GM10248 (cell line): Measurements from ENCODE around the gene RFPL2.

ENCODE experiments used
- CTCF ChIA-PET: fragments of 300-600 bp; sonication (Branson Sonifier 250); formaldehyde crosslinking; extraction: SDS; loops from one replicate; lab custom pipeline; 2021; ENCODE audit warnings: antibody characterized with exemption; lab: Yijun Ruan, JAX
- POLR2A ChIA-PET: fragments of 350-650 bp; sonication (Branson Sonifier 250); formaldehyde crosslinking; extraction: SDS; loops from one replicate; lab custom pipeline; 2020; ENCODE audit warnings: antibody characterized with exemption; lab: Yijun Ruan, JAX
- DNase-seq: peaks from one replicate; pipeline ENCODE4 v3.0.0; 2012; ENCODE audit errors: extremely low spot score
- TF ChIP-seq, protein P1 (sequence below): IDR thresholded peaks from 2 replicates; pipeline ENCODE4 v1.5.1; 2012; ENCODE audit warnings: mild to moderate bottlenecking, low read depth; ENCODE audit errors: extremely low read depth, missing control alignments, control extremely low read depth

RFPL2 gene

GRCh38 chr22:32204856-32205722, at the start of gene RFPL2:
RFPL2 (minus strand) TSS chr22:32205073; CDS start chr22:32202451, 2,622 bp downstream.
- POLR2A ChIA-PET: no interaction called here
- CTCF ChIA-PET: no interaction called here
- peak; percentile 47 for DNase-seq
- TF ChIP-seq, protein P1, sequence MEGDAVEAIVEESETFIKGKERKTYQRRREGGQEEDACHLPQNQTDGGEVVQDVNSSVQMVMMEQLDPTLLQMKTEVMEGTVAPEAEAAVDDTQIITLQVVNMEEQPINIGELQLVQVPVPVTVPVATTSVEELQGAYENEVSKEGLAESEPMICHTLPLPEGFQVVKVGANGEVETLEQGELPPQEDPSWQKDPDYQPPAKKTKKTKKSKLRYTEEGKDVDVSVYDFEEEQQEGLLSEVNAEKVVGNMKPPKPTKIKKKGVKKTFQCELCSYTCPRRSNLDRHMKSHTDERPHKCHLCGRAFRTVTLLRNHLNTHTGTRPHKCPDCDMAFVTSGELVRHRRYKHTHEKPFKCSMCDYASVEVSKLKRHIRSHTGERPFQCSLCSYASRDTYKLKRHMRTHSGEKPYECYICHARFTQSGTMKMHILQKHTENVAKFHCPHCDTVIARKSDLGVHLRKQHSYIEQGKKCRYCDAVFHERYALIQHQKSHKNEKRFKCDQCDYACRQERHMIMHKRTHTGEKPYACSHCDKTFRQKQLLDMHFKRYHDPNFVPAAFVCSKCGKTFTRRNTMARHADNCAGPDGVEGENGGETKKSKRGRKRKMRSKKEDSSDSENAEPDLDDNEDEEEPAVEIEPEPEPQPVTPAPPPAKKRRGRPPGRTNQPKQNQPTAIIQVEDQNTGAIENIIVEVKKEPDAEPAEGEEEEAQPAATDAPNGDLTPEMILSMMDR: no peak

DNA sequence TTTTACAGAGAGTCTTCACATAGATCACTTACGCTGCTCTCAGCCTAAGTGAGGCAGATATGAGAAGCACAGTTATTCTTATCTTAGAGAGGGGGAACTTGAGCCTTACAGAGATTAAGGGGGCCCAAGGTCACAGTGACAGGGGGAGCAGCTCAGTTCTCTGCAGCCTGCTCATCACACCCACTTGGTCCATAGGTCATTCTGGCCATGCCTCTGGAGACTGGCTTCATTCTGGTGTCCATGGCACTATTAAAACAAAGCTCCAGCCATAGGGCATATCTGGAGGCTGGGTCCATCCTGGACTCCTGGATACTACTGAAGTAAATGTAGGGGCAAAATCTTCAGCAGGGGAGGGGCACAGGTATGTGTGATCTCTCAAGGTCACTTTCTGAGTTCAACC, 44.4 kb upstream of the RFPL2 start:
- DNase-seq: no peak
- CTCF ChIA-PET: interaction anchor here (1.6 kb wide), 1 partner anchor 17 kb away, joined by 6 read pairs; no protein-coding TSS in a partner anchor
- TF ChIP-seq, protein P1: no peak
- POLR2A ChIA-PET: no interaction called here

DNA sequence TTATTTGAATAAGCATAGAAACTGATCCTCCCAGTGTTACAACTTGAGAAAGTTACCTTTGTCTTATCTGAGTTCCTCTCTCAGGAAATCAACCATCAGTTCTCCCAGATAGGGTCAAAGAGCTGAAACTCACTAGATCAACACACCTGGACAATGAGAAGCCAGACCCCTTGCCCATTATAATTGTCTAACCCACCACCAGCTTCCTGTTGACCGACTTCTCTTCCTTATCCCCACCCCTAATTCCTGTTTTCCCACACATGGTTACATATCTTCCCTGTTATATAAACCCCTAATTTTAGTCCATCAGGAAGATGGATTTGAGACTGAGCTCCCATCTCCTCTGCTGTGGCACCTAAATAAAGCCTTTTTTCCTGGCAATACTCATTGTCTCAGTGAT, 43.4 kb upstream of the RFPL2 start:
- POLR2A ChIA-PET: no interaction called here
- no peak for DNase-seq
- TF ChIP-seq, protein P1: no peak
- CTCF ChIA-PET: no interaction called here

DNA sequence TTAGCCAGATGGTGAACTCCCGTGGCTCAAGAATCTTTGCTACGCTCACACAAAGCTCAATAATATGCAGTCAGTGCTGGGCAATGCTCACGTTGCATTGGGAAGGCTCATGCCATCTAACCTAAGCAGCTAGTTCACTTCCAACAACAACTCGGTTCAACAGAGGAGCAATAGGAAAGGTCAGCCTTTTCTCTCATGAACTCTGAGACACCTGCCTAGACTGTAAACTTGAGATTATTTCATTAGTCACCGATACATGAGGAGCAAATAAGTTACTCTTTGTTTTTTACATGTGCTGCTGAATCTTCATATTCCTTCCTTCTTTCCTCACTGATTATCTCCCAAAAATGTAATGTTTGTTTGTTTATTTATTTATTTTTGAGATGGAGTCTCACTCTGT, 41.3 kb upstream of the RFPL2 start:
- DNase-seq: no peak
- CTCF ChIA-PET: interaction anchor here (1.5 kb wide), 1 partner anchor 20 kb away, joined by 5 read pairs; no protein-coding TSS in a partner anchor
- TF ChIP-seq, protein P1: no peak
- POLR2A ChIA-PET: no interaction called here

DNA sequence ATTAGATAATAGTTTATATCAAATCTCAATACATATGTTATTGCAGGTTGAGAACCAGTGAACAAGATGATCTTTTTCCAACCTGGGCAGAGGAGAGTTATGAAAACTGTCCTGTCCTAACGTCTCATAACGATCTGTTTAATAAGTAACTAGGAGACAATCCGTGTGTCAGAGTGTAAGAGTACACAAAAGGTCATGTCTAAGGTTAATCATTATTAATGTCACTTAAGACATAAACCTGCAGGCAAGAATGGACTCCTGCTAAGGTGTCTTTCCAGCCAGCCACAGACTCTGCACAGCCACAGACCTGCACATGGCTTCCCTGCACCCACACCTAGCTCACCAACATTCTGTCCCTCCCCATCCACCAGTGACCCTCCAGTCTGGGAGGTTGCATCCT, 40.2 kb upstream of the RFPL2 start:
- no peak for DNase-seq
- ChIA-PET CTCF (interaction anchor here (1.5 kb wide), 1 partner anchor 21 kb away, joined by 5 read pairs; no protein-coding TSS in a partner anchor), POLR2A (no interaction called here)
- TF ChIP-seq, protein P1: no peak

GRCh38 chr22:32244547-32244946, 39.7 kb upstream of the RFPL2 start:
- TF ChIP-seq, protein P1: no peak
- ChIA-PET POLR2A (no interaction called here), CTCF (interaction anchor here (1.5 kb wide), 1 partner anchor 22 kb away, joined by 5 read pairs; no protein-coding TSS in a partner anchor)
- DNase-seq: no peak
